IPS-NIHi7 (cell line): ENCODE results near the gene BCL11A.

ENCODE experiments used
- DNase-seq: peaks from one replicate; pipeline ENCODE4 v3.0.0; 2012; ENCODE audit warnings: mixed read lengths; ENCODE audit errors: extremely low spot score

The BCL11A gene

GRCh38 chr2:60527762-60528161, 25.7 kb downstream of the BCL11A start:
- DNase-seq, result no peak

GRCh38 chr2:60526623-60527022, 26.8 kb downstream of the BCL11A start:
- no peak for DNase-seq

- DNase-seq, result no peak
Measured at GRCh38 chr2:60525899-60526298, 27.6 kb downstream of the BCL11A start.

GRCh38 chr2:60524874-60525273, 28.6 kb downstream of the BCL11A start:
- DNase-seq, result no peak

GRCh38 chr2:60523963-60524362, 29.5 kb downstream of the BCL11A start:
- no peak for DNase-seq

GRCh38 chr2:60522462-60522861, 31.0 kb downstream of the BCL11A start:
- DNase-seq, result no peak

GRCh38 chr2:60521626-60522025, 31.8 kb downstream of the BCL11A start:
- DNase-seq, result no peak

- DNase-seq, result no peak
Measured at GRCh38 chr2:60520917-60521539, 32.4 kb downstream of the BCL11A start.

GRCh38 chr2:60520151-60520876, 33.1 kb downstream of the BCL11A start:
- peak; percentile 53 for DNase-seq

- DNase-seq, result no peak
Measured at GRCh38 chr2:60519231-60519863, 34.1 kb downstream of the BCL11A start.

- DNase-seq, result no peak
Measured at GRCh38 chr2:60518567-60518966, 34.9 kb downstream of the BCL11A start.

- no peak for DNase-seq
Measured at GRCh38 chr2:60517446-60517845, 36.0 kb downstream of the BCL11A start.

GRCh38 chr2:60516826-60517225, 36.6 kb downstream of the BCL11A start:
- no peak for DNase-seq

- DNase-seq, result no peak
Measured at GRCh38 chr2:60516383-60516811, 37.1 kb downstream of the BCL11A start.

GRCh38 chr2:60515721-60516226, 37.7 kb downstream of the BCL11A start:
- DNase-seq, result no peak

GRCh38 chr2:60513996-60514395, 39.5 kb downstream of the BCL11A start:
- no peak for DNase-seq

GRCh38 chr2:60513191-60513590, 40.3 kb downstream of the BCL11A start:
- DNase-seq, result no peak

GRCh38 chr2:60512641-60513040, 40.8 kb downstream of the BCL11A start:
- no peak for DNase-seq

- no peak for DNase-seq
Measured at GRCh38 chr2:60512062-60512622, 41.3 kb downstream of the BCL11A start.

- no peak for DNase-seq
Measured at GRCh38 chr2:60510713-60511112, 42.7 kb downstream of the BCL11A start.

GRCh38 chr2:60509066-60509465, 44.4 kb downstream of the BCL11A start:
- DNase-seq, result no peak

GRCh38 chr2:60508339-60508917, 45.0 kb downstream of the BCL11A start:
- no peak for DNase-seq
